GM18907 (cell line): ENCODE results near the gene KISS1R.

Experiments used
- ATAC-seq: cut with Tn5 transposase; IDR thresholded peaks from one replicate; pipeline ENCODE4 v1.9.1; 2021; ENCODE audit warnings: mild to moderate bottlenecking, moderate library complexity; ENCODE audit not compliant: unreplicated experiment

The KISS1R gene

DNA sequence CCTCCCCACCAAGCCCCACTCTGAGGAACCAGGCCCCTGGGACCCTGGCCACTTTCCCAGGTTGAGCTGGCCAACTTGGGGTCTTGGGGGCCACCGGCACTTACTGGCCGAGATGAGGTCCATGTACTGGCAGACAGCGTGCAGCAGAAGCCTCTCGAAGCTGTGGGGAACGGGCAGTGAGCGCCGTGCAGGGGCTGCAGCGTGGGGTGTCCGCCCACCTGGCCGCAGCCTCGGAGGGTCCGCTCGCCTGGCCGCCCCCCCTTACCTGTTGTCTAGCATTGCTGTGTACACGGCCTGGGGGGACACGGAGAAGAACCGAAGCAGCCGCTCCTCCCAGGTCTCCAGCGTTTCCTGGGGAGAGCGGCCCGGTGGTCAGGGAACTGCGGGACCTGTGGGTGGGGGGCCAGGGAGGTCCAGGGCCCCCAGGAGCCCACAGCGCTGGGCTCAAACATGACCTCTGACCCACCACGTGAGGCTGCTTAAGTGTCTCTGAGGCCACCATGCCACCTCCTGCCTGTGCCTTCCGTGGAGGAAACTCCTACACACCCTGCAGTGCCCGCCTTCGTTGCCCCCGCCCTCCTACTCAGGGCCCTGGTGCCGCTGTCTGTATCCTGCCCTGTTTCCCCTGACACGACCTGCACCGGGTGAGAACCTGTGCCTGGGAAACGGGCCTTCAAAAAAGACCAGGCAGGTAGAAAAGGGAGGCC, 17.6 kb upstream of the KISS1R start:
- no peak for ATAC-seq

DNA sequence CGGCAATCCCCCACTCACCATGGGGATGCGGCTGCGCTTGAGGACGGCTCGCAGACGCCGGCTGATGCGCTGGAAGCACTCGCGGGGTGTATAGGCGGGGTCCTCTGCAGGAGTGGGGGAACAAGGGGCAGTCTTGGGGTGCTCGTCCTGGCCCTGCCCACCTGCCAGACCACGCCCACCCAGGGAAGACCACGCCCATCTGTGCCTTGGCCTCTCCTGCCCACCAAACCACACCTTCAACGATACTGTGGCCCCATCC, 17.2 kb upstream of the KISS1R start:
- no peak for ATAC-seq

DNA sequence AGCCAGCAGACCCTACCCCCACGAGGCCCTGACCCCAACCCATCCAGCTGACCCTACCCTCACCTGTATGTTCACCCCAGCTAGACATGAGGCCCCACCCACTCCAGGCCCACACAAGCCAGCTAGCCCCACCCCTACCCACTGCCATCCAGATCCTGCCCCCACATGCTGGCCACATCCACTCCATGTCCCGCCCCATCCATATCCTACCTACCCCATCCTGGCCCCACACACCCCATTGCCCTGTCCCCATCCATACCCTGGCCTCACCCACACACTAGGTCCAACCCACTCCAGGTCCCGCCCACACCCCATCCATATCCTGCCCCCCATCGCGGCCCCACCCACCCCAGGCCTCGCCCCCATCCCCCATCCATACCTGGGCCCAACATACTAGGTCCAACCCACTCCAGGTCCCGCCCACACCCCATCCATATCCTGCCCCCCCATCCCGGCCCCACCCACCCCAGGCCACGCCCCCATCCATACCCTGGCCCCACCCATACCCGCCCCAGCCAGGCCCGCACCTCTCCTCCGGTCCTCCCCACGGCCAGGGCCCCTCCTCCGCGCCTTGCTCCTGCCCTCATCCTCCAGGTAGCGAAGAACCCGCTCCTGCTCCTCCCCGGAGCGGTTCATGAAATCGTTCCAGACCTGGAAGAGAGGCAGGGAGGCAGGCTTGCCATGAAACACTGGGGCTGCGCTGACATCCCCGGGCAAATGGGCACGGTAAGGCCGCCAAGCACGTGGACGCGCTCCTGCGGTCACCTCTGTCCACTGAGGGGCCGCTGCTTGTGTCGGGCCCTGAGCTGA, 16.6 kb upstream of the KISS1R start:
- ATAC-seq, result no peak

DNA sequence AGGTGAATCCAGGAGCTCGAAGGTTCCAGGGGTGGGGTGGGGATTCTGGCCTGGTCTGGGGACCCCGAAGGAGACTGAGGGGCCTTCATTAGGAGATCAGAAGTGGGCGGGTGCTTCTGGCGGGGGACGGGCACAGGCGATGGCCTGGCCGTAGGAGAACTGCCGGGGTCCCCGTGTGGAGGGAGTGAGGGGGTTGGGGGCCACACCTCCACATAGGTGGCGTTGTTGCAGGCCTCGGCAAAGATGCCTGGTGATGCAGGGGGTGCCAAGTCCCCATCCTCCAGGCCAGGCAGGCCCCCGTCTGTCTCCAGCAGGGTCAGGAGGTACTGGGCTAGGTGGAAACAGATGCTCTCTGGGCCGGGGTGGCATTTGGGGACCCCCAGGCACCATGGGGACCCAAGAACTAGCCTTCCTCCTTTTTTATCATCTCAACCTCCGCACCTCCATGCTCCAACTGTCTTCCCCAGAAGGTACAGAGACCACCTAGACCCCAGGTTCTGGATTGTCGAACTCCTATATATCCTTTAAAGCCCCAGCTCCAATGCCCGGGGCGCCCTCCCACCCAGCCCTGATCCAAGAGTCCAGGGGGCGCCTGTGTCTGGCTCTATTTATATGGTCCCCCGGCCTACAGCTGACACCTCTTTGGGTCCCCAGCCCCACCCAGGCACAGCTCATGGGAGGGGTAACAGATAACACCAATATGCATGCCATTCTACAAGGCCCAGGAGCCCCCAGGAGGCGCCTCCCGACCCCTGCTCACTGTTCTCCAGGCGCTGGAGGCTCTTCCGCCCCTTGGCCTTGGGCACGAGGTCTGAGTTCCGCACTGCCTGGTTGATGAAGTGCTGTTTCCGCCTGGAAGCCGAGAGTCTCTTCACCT, 15.7 kb upstream of the KISS1R start:
- ATAC-seq, result no peak

DNA sequence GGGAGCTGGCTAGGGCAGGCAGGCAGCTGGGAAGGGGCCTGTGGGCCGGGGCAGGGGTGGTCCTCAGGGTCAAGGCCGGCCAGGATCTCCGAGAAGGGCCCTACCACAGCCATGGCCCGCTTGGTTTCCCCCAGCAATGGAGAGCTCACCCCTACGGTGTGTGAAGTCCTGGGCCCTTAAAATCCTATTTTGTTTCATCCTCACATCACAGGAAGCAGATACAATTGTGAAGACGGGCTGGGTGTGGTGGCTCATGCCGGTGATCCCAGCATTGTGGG, 15.1 kb upstream of the KISS1R start:
- ATAC-seq, result no peak

DNA sequence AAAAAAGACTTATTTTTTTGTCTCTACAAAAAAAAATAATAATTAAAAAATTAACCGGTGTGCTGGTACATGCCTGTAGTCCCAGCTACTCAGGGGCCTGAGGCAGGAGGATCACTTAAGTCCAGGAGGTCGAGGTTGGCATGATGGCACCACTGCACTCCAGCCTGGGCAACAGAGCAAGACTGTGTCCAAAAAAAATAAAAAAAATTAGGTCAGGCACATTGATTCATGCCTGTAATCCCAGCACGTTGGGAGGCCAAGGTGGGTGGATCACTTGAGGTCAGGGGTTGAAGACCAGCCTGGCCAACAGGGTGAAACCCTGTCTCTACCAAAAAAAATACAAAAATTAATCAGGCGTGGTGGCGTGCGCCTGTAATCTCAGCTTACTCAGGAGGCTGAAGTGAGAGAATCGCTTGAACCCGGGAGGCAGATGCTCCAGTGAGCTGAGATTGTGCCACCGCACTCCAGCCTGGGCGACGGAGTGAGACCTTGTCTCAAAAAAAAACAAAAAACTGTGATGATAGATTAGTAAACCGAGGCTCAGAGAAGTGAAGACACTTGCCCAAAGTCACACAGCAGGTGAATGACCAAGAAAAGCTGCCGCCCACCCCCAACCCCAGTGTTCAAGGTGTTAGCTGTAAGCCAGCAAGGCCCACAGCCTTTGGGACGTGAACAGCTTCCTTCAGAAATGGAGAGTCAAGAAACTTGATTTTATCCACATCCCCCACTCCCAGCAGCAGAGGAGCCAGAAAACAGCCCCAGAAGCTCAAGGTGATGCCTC, 14.5 kb upstream of the KISS1R start:
- no peak for ATAC-seq

DNA sequence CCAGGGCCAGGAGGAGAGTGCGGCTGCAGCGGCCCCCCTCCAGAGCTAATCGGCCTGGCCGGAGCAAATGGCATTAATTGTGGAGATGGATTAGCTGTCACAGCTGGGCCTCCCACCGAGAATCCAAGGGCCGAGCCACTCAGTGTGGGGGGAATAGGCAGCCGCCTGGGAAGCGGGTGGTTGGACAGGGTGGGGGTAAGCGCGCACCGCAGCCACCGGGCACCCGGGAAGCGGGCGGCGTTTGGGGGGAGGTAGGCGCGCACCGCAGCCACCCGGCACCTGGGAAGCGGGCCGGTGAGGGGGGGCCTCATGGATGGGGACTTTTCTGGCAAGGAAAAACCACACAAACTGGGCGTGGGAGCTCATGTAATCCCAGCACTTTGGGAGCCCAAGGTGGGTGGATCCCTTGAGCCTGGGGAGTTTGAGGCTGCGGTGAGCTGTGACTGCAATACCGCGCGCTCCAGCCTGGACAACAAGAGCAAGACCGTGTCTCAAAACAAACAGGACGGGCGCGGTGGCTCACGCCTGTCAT, 13.8 kb upstream of the KISS1R start:
- ATAC-seq, result no peak

DNA sequence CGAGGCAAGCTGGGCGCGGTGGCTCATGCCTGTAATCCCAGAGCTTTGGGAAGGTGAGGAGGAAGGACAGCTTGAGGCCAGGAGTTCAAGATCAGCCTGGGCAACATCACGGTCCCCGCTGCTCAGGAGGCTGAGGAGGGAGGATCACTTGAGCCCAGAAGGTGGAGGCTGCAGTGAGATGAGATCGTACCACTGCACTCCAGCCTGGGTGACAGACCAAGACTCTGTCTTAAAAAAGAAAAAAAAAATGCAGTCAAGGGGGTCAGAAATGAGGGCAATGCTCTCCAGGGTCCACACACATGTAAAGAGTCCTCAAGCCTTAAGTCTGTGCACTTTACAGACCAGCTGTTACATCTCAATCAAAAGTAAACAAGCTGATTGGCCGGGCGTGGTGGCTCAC, 12.6 kb upstream of the KISS1R start:
- ATAC-seq, result no peak

DNA sequence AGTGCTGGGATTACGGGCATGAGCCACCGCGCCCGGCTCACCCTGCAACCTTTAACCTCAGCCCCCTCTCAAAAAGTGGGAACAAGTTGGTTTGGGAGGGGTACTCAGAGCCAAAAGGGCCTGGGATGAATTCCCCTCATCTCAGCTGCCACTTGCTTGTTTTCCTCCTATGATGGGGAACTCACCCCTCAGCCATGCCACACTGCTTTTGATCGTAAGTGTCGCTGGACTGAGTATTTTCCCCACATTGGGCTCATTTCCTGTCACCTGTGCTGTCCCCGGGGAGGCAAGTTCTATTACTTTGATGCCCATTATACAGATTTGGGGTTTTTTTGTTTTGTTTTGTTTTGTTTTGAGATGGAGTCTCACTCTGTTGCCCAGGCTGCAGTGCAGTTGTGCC, 10.7 kb upstream of the KISS1R start:
- no peak for ATAC-seq

DNA sequence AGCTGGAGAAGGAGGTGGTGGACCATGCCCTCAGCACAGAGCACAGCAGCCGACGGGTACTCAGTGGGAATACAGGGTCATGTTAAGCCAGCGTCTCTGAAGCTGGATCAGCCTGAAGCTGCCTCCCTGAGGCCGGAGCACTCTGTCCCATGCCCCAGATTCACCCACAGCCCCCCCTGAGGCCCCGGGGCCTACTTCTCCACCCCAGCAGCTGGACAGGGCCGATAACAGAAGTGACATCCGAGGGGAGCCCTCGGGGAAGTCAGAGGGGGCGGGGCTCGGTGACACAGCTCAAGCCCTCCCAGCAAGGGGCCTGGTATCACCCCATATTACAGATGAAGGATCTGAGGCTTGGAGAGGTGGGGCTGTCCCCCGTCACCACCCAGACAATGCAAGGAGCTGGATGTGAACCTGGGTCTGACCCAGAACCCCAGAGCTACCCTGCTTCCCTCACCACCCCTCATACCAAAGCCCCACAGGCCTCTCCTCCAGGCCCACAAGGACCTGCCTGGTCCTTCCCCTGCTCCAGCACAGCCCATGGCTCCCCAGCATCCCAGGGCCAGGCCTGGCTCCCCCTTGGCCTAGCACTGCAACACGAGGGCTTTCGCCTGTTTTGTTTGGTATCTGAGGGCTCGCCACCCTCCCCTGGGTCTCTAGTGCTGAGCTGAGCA, 9.8 kb upstream of the KISS1R start:
- ATAC-seq, result no peak

DNA sequence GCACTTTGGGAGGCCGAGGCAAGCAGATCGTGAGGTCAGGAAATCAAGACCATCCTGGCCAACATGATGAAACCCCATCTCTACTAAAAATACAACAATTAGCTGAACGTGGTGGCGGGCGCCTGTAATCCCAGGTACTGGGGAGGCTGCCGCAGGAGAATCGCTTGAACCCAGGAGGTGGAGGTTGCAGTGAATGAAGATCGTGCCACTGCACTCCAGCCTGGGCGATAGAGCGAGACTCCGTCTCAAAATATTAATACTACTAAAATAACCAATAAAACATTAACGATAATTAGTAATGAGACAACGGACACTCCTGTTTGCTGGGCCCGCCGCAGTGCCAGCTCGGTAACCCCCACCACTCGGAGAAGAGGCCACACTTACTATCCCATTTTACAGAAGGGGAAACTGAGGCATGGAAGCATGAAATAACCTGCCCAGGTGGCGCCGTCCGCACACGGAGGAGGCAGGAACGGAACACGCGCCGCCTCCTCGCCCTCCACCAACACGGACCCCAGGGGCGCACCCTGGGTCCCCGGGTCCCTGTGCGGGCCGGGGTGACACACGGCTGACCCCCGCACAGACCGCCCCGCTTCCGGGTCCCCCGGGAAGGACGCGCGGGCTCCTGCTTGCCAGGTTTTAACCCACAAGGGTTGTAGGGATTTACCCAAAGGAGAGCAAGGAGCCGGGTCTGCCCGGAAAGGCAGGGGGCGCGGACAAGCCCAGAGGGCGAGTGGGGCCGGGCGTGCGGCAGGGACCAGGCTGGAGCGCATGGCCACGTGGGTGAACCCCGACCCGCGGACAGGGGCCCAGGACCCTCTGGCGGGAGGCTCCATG, 5.7 kb upstream of the KISS1R start:
- ATAC-seq, result no peak

DNA sequence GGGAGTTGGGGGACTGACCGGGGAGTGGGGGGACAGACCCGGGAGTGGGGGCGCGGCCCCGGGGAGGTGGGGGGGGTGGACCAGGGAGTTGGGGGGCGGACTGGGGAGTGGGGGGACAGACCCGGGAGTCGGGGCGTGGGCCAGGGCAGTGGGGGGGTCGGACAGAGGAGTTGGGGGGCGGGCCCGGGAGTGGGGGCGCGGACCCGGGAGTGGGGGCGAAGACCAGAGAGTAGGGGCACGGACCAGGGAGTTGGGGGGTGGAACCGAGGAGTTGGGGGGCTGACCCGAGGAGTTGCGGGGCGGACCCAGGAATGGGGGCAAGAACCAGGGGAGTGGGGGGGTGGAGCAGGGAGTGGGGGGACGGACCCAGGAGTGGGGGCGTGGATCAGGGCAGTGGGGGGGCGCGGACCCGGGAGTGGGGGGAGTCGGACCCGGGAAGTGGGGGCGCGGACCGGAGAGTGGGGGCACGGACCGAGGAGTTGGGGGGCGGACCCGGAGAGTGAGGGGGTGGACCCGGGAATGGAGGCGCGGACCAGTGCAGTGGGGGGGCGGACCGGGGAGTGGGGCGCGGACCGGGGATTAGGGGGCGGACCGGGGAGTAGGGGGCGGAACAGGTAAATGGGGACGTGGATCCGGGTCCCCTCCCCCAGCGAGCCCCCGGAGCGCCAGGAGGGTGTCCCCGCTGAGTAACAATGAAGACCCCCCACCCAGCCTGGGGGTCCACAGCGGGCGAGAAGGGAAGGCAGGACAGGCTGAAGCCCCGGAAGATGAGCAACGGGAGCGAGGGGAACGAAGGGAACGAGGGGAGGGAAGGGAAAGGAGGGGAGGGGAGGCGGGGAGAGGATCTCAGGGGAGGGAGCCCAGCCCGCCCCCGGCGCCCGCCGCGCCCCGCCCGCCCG, 4.7 kb upstream of the KISS1R start:
- no peak for ATAC-seq

DNA sequence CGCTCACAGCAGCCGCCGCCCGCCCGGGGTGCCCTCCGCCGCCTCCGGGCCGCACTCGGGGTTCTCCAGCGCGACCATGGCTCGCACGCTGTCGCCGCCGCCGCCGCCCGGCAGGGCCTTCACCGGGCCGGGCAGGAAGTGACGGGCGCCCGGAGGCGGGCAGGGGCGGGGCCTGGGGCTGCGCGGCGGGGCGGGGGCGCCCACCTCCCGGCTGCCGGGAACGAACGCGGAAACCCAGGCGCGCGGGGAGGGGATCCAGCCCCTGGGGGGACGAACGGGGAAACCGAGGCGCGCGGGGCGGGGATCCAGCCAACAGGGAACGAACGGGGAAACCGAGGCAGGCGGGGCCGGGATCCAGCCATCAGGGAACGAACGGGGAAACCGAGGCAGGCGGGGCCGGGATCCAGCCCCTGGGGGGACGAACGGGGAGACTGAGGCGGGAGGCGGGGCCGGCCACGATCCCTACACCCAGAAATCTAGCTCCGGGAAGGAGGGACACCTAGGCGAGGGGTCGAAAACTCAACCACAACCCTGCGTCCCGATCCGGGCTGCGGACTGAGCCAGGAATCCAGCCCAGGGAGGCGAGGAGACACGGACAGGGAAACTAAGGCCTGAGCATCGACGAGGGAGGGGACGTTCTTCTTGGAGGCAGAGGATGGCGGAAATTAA, 3.9 kb upstream of the KISS1R start, which contains the start of gene R3HDM4:
Gene R3HDM4, minus strand, starts transcription at position 140 of the 669 bp plus-strand sequence. Its CDS starts 62 bp downstream, at position 78.
- peak; percentile 48 for ATAC-seq

DNA sequence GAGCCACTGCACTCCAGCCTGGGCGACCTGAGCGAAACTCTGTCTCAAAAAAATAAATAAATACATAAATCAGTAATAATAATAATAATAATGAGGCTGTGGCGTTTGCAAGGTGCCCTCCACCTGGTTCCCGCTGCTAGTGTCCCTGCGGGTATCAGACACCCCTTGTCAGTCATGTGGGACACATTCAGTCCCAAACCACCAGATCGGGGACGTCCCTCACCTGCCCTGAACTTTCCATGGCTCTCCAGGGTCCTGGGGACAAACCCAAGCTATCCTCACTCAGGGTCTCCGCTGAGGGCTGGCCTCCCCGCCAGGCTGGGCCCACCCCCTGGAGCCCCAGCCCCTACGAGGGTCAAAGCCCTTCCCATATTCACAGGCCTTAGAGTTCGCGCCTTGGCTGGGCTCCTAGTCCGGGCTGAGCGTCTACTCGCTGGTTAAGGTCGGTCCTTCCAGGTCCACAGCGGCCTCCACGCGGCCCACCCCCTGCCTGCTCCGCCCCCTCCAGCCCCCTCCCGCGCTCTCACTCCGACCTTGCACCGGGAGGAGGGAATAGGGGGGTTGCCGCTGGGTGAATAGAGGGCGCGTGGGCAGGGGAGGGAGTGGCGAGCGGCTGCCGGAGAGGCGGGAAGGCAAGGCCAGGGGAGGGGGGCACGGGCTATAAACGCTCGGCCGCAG, 349 bp upstream of the KISS1R start:
- ATAC-seq, result no peak

DNA sequence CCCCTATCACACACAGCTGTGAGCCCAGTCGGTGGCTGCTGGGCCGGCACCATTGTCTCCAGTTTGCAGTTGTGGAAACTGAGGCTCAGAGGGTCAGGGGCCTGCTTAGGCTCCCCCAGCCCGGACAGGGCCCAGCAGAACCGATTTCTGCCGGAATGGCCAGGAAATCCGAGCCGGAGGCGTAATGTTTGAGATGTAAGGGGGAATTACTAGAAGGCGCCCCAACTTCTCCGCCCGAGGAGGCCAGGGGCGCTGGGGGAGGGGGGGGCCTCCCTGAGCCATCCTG, 962 bp downstream of the KISS1R start:
- ATAC-seq, result no peak

DNA sequence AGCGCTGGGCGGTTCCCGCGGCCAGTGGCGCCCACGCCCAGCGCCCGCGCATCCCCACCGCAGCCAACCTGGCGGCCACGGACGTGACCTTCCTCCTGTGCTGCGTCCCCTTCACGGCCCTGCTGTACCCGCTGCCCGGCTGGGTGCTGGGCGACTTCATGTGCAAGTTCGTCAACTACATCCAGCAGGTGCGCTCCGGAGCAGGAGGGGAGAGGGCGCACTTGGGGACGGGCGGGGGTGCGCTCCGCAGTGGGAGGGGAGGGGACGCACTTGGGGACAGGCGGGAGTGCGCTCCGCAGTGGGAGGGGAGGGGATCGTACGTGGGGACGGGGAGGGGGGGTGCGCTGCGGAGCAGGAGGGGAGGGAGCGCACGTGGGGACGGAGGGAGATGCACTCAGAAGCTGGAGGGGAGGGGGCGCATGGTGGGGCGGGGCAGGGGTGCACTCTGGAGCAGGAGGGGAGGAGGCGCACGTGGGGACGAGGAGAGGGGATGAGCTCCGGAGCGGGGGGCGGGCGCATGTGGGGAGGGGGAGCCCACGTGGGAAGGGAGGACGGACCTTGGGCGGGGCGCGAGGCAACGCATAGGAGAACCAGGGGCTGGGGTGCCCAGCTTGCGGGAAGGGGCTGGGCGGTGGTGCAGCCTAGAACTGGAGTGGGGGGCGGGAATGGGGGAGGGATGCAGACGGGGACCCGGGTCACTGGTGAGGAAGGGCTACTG, 1.5 kb downstream of the KISS1R start:
- no peak for ATAC-seq
